ENCODE measurements around the gene TRAK2.

DNA sequence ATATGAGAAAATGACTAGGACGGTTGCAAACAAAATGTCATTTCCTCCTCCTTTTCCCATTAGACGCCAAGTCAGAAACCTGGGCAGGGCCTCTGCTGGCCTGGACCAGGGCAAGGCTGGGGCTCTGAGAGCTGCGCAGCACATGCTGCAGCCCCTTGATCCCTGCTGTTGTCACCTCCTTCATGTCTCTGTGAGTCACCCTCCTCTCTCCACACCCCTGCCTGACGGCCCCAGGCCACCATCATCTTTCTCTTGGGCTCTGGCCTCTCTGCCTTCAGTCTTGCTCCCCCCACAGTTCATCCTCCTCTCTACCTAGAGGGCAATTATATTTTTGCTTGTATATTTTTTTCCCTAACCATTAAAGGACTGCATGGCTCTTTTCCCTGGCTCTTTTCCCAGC lies 104.1 kb downstream of the TRAK2 start:
- TF ChIP-seq EZH2 (IDR thresholded peaks at IDR 0.05; ENCODE audit: borderline replicate concordance, insufficient read depth, low read depth, low read length, poor library complexity, severe bottlenecking) = no peak
- TF ChIP-seq, protein P1, sequence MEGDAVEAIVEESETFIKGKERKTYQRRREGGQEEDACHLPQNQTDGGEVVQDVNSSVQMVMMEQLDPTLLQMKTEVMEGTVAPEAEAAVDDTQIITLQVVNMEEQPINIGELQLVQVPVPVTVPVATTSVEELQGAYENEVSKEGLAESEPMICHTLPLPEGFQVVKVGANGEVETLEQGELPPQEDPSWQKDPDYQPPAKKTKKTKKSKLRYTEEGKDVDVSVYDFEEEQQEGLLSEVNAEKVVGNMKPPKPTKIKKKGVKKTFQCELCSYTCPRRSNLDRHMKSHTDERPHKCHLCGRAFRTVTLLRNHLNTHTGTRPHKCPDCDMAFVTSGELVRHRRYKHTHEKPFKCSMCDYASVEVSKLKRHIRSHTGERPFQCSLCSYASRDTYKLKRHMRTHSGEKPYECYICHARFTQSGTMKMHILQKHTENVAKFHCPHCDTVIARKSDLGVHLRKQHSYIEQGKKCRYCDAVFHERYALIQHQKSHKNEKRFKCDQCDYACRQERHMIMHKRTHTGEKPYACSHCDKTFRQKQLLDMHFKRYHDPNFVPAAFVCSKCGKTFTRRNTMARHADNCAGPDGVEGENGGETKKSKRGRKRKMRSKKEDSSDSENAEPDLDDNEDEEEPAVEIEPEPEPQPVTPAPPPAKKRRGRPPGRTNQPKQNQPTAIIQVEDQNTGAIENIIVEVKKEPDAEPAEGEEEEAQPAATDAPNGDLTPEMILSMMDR (IDR thresholded peaks at IDR 0.05) = no peak

Measured in B cell (primary cell).